H54 (cell line): ENCODE results near the gene TRIM28.
A peak's percentile ranks its signal among the peaks of the same experiment; 100 is the strongest.

Experiments
- DNase-seq: peaks from one replicate; pipeline ENCODE4 v3.0.0; 2011; ENCODE audit warnings: low spot score, mixed read lengths; ENCODE audit not compliant: insufficient read length
- FAIRE-seq: peaks from 3 replicates; lab custom pipeline; 2011; peaks lifted over from hg19 to GRCh38; lab: Jason Lieb, UNC
- POLR2A ChIP-seq: IDR thresholded peaks from 2 replicates; pipeline ENCODE4 v1.6.1; 2011; ENCODE audit warnings: low read depth, mild to moderate bottlenecking, low read length

TRIM28 gene

GRCh38 chr19:58513694-58514563 is 29.9 kb upstream of the TRIM28 start:
- no peak for DNase-seq
- no peak for FAIRE-seq
- no peak for TF ChIP-seq POLR2A

- no peak for TF ChIP-seq POLR2A
Measured at GRCh38 chr19:58514564-58515022, 29.3 kb upstream of the TRIM28 start.

GRCh38 chr19:58515259-58515658 is 28.6 kb upstream of the TRIM28 start:
- DNase-seq (no peak), FAIRE-seq (no peak)
- no peak for TF ChIP-seq POLR2A

More at GRCh38 chr19:58514564-58515022, 29.3 kb upstream of the TRIM28 start:
- FAIRE-seq = no peak
- DNase-seq = no peak

- TF ChIP-seq POLR2A = no peak
- FAIRE-seq = no peak
Measured at GRCh38 chr19:58516246-58516836, 27.5 kb upstream of the TRIM28 start.

GRCh38 chr19:58516964-58517833 is 26.7 kb upstream of the TRIM28 start:
- 0 out of 2 replicates have a peak, but pooled peaks have one; percentile 19 for TF ChIP-seq POLR2A
- DNase-seq (no peak), FAIRE-seq (no peak)

More at GRCh38 chr19:58516246-58516836, 27.5 kb upstream of the TRIM28 start:
- no peak for DNase-seq

GRCh38 chr19:58518256-58519086 is 25.4 kb upstream of the TRIM28 start:
- TF ChIP-seq POLR2A = no peak
- FAIRE-seq = no peak

GRCh38 chr19:58519087-58519354 is 24.8 kb upstream of the TRIM28 start:
- TF ChIP-seq POLR2A = 0 out of 2 replicates have a peak, but pooled peaks have one; percentile 35
- DNase-seq (peak; percentile 92), FAIRE-seq (no peak)

More at GRCh38 chr19:58518256-58519086, 25.4 kb upstream of the TRIM28 start:
- DNase-seq = no peak

GRCh38 chr19:58519355-58520256 is 24.3 kb upstream of the TRIM28 start, which contains the start of gene ZBTB45:
TSS of gene ZBTB45 (minus strand) at chr19:58519810. CDS start at chr19:58517673, 2,137 bp downstream.
- FAIRE-seq = no peak
- TF ChIP-seq POLR2A = peak; percentile 83

GRCh38 chr19:58520257-58520599 is 23.6 kb upstream of the TRIM28 start:
- DNase-seq (no peak), FAIRE-seq (no peak)
- no peak for TF ChIP-seq POLR2A

More at GRCh38 chr19:58519355-58520256, 24.3 kb upstream of the TRIM28 start, which contains the start of gene ZBTB45:
- peak; percentile 96 for DNase-seq

- DNase-seq (no peak), FAIRE-seq (no peak)
- TF ChIP-seq POLR2A = no peak
Measured at GRCh38 chr19:58521651-58522050, 22.2 kb upstream of the TRIM28 start.

GRCh38 chr19:58522709-58523108 is 21.2 kb upstream of the TRIM28 start:
- DNase-seq = no peak
- no peak for FAIRE-seq
- TF ChIP-seq POLR2A = no peak

- FAIRE-seq (no peak), DNase-seq (no peak)
- TF ChIP-seq POLR2A = no peak
Measured at GRCh38 chr19:58529405-58529804, 14.5 kb upstream of the TRIM28 start.
